LNCaP clone FGC (cell line): ENCODE data around the gene MAP3K19.

Source experiments
- DNase-seq: peaks from one replicate; pipeline ENCODE4 v3.0.0-alpha.2; 2011; ENCODE audit warnings: low read depth
- H3K4me3 ChIP-seq: 2 replicates; pipeline ENCODE4 v1.5.1; 2011; ENCODE audit warnings: mild to moderate bottlenecking, low read depth, low read length, control low read depth
- TF ChIP-seq, protein P1 (sequence below): IDR thresholded peaks from 2 replicates; pipeline ENCODE4 v1.5.1; 2012; ENCODE audit warnings: mild to moderate bottlenecking; ENCODE audit not compliant: control insufficient read depth, insufficient read depth; ENCODE audit errors: extremely low read depth

Gene MAP3K19

DNA sequence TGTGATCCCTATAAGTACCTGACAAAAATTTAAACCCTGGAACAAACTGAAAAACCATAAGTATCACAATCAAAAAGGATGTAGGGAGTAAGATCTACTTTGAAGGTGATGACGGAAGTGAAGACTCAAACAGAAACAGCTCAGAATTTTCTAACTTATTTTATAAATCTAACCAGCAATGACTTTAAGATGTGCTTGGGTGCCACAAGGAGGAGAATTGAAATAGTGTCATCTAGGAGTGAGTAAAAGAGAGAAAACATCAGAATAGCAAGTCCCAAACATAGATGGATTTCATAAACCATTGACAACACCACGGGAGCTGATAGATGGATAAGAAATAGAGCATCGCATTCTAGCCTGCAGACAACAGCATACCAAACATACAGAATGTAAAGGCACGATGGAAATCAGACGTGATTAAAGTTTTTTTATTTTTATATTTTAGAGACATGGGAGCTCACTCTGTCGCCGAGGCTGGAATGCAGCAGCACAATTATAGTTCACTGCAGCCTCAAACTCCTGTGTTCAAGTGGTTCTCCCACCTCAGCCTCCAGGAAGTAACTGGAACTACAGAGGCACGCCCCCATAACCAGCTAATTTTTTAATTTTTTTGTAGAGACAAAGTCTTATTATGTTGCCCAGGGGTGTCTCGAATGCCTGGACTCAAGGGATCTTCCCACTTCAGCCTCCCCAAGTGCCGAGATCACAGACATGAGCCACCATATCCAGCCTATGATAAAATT, 36.9 kb downstream of the MAP3K19 start:
- TF ChIP-seq, protein P1, sequence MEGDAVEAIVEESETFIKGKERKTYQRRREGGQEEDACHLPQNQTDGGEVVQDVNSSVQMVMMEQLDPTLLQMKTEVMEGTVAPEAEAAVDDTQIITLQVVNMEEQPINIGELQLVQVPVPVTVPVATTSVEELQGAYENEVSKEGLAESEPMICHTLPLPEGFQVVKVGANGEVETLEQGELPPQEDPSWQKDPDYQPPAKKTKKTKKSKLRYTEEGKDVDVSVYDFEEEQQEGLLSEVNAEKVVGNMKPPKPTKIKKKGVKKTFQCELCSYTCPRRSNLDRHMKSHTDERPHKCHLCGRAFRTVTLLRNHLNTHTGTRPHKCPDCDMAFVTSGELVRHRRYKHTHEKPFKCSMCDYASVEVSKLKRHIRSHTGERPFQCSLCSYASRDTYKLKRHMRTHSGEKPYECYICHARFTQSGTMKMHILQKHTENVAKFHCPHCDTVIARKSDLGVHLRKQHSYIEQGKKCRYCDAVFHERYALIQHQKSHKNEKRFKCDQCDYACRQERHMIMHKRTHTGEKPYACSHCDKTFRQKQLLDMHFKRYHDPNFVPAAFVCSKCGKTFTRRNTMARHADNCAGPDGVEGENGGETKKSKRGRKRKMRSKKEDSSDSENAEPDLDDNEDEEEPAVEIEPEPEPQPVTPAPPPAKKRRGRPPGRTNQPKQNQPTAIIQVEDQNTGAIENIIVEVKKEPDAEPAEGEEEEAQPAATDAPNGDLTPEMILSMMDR, result no peak
- DNase-seq, result no peak
- H3K4me3 ChIP-seq, result no peak overlapping the region

DNA sequence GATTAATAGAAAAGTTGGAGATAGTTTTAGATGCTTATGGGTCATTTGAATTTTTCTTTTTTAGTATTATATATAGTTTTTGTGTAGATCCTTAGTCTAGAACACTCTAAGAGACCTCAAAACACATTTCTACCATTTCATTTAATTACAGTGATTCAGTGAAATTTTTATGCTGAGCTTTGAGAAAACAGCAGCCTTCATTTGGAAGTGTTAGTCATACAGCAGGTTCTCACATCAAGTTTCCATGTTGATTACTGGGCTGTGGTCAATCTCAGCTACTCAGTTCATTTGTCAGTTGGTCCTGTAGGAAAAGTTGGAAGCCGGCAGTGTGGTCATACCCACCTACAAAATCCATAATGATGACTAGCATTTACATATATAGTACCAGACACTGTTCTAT, 37.9 kb downstream of the MAP3K19 start:
- no peak overlapping the region for H3K4me3 ChIP-seq
- DNase-seq, result no peak
- TF ChIP-seq, protein P1, result no peak

DNA sequence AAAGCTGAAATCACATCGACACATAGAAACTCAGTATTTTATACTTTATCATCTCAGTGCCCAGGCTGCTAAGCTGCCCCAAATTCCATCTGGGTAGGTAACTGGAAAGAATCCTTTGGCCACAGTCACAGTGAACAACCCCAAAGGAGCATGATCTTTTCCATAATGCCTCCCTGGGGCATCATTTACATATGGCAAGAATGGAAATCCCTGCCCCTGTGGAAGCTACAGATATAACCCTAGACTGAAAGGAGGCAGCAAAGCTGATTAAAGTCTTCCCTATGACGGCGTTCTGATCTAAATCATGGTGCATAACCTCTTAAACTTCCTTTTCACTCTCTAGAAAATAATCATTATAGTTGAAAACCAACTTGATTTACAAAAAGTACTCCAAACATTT, 41.5 kb downstream of the MAP3K19 start:
- no peak overlapping the region for H3K4me3 ChIP-seq
- TF ChIP-seq, protein P1, result no peak
- DNase-seq, result no peak

DNA sequence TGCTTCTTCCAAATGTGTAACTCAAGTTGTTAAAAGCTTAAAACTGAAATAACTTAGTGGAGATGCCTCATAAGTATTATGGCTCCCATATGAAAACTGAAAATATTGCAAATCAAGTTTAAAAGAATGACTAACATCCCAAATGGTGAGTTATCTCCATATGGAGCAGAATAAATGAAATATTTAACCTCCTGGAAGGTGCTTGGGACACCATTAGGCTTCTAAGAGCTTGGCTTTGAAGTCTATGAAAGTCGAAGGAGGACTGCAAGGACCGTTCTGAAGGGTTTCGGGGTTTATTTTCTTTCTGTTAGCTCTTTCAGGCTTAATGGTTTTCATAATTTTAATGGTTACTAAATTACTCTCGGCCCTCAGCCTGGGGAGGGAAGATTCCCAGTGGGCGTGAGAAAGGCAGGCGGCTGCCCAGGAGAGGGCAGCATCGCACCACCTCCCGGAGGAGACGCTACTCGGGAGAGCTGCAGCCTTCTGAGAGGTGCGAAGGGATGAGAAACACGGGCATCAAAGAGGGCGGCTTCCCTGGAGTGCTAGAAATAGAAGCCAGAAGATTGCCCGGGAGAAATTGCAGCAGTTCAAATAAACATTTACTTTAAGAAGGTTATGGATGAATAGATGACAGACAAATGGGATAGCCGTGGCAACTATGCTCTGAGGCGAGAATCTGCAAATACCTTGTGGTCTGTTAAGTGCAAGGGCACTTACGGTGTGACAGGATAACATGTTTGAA, 43.1 kb downstream of the MAP3K19 start:
- no peak overlapping the region for H3K4me3 ChIP-seq
- TF ChIP-seq, protein P1, result peak; percentile 90
- no peak for DNase-seq

DNA sequence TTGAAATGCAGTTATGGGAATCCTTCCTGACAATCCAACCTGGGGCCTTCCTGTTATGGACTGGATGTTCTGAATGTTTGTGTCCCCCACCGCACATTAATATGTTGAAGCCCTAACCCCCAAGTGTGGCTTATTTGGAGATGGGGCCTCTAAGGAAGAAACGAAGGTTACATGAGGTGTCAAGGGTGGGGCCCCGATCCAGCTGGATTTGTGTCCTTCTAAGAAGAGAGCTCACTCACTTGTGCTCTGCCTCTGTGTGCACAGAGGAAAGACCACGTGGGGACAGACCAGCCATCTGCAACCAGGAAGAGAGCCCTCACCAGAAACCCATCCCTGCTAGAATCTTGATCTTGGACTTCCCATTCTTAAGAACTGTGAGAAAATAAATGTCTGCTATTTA, 44.4 kb downstream of the MAP3K19 start:
- no peak for DNase-seq
- TF ChIP-seq, protein P1, result no peak
- H3K4me3 ChIP-seq, result no peak overlapping the region

DNA sequence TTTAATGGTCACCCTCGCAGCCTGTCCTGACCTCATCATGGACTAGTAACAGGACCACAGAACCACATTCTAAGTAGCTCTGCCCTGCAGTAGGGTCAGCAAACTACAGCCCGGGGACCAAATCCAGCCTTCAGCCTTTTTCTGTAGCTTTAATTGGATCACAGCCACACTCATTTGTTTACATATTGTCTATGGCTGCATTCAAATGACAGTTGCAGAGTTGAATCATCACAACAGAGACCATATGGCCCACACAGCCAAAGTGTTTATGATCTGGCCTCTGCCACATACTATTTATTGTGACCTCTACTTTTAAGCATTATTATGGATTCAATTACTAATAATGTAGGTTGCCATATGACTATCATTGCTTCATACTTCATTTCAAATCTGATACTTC, 47.7 kb downstream of the MAP3K19 start:
- no peak overlapping the region for H3K4me3 ChIP-seq
- DNase-seq, result no peak
- TF ChIP-seq, protein P1, result no peak
